ENCODE measurements around the gene CXCL16.

CXCL16 gene

DNA sequence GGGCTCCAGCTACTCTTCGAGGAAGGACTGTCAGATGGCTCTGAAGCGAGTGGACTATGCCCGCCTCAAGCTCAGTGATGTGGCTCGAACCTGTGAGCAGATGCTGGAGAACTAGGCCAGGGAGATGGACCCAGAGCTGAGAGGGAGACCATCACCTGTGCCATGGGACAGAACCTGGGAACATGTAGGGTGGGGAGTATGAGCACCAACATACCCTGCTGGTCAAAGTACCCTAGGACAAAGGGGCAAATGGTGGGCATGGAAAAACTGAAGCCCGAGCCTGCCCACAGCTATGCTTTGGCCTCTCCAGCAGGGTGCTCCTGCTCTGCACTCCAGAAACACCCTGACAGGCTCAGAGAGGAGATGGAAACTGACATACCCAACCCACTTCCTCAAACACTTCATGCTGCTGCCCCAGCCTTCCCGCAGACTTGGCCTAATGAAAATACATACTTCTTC is 6.6 kb downstream of the CXCL16 start:
- Histone ChIP-seq H3K4me3 (ENCODE audit: low read length) (no peak overlapping the region), H3K36me3 (ENCODE audit: control insufficient read depth, insufficient read depth, low read length) (peaks cover 3% of the 10 kb centered on the region), H3K9ac (ENCODE audit: low read length) (no peak overlapping the region), H3K27ac (ENCODE audit: low read depth, low read length) (no peak overlapping the region), H3K4me1 (ENCODE audit: control insufficient read depth, insufficient read depth, low read length) (no peaks in the 10 kb centered on the region), H3K27me3 (ENCODE audit: control insufficient read depth, insufficient read depth, low read length) (no peaks in the 10 kb centered on the region)

DNA sequence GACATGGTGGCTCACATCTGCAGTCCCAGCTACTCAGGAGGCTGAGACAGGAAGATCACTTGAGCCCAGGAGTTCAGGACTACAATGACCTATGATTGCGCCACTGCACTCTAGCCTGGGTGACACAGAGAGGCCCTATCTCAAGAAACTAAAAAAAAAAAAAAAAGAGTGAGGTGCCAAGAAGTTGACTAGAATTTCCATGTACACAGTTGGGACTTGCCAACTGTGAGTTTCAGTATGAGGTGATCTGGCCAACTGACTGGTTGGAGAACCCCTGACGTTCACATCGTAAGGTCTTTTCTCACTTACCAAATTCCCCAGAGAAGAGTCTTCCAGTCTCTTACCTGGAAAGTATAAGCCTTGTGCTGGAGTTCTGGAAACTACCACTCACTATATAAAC is 11.6 kb downstream of the CXCL16 start:
- H3K4me3 ChIP-seq (ENCODE audit: low read length), result no peak overlapping the region
- H3K36me3 ChIP-seq (ENCODE audit: control insufficient read depth, insufficient read depth, low read length), result no peaks in the 10 kb centered on the region
- no peaks in the 10 kb centered on the region for H3K4me1 ChIP-seq (ENCODE audit: control insufficient read depth, insufficient read depth, low read length)
- no peaks in the 10 kb centered on the region for H3K27me3 ChIP-seq (ENCODE audit: control insufficient read depth, insufficient read depth, low read length)
- H3K9ac ChIP-seq (ENCODE audit: low read length), result no peak overlapping the region
- no peak overlapping the region for H3K27ac ChIP-seq (ENCODE audit: low read depth, low read length)

DNA sequence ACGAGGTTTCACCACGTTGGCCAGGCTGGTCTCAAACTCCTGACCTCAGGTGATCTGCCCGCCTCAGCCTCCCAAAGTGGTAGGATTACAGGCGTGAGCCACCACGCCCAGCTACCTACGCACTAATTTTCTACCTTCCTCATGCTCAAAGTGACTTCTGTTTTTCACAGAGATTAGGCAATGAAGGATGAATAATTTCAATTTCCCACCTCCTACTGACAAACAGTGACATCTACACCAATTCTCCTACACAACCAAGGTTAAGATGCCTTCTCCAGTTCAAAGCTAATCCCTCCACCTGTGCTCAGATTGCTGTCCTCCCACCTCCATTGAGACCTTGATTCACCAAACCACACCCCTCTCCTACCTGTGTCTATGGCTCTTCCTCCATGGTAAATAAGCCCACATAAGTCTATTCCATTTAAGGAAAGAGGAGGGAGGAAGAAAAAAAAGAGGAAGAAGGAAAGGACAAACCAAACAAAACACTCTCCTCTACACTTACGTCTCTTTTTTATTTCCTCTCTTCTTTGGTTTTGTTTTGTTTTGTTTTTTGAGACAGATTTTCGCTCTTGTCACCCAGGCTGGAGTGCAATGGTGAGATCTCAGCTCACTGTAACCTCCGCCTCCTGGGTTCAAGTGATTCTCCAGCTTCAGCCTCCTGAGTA is 13.9 kb downstream of the CXCL16 start:
- no peak overlapping the region for H3K27ac ChIP-seq (ENCODE audit: low read depth, low read length)
- H3K9ac ChIP-seq (ENCODE audit: low read length), result no peak overlapping the region
- no peak overlapping the region for H3K4me3 ChIP-seq (ENCODE audit: low read length)
- no peaks in the 10 kb centered on the region for H3K27me3 ChIP-seq (ENCODE audit: control insufficient read depth, insufficient read depth, low read length)
- no peaks in the 10 kb centered on the region for H3K36me3 ChIP-seq (ENCODE audit: control insufficient read depth, insufficient read depth, low read length)
- H3K4me1 ChIP-seq (ENCODE audit: control insufficient read depth, insufficient read depth, low read length), result no peaks in the 10 kb centered on the region

DNA sequence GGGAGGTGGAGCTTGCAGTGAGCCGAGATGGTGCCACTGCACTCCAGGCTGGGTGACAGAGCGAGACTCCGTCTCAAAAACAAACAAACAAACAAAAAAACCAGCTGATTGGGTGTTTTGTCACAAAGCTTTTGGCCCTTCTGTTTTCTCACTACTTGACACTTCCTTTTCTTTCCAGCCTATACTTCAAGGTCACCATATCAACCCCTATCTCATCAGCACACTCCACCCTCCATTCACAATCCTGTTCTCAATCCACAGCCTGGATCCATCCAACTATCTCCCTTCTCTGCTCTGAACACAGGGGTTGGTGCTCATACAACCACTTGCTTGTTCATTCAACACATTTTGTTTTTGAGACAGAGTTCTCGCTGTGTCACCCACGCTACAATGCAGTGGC is 15.1 kb downstream of the CXCL16 start:
- Histone ChIP-seq H3K27ac (ENCODE audit: low read depth, low read length) (no peak overlapping the region), H3K36me3 (ENCODE audit: control insufficient read depth, insufficient read depth, low read length) (peaks cover 3% of the 10 kb centered on the region), H3K4me3 (ENCODE audit: low read length) (no peak overlapping the region), H3K27me3 (ENCODE audit: control insufficient read depth, insufficient read depth, low read length) (no peaks in the 10 kb centered on the region), H3K9ac (ENCODE audit: low read length) (no peak overlapping the region), H3K4me1 (ENCODE audit: control insufficient read depth, insufficient read depth, low read length) (no peaks in the 10 kb centered on the region)

DNA sequence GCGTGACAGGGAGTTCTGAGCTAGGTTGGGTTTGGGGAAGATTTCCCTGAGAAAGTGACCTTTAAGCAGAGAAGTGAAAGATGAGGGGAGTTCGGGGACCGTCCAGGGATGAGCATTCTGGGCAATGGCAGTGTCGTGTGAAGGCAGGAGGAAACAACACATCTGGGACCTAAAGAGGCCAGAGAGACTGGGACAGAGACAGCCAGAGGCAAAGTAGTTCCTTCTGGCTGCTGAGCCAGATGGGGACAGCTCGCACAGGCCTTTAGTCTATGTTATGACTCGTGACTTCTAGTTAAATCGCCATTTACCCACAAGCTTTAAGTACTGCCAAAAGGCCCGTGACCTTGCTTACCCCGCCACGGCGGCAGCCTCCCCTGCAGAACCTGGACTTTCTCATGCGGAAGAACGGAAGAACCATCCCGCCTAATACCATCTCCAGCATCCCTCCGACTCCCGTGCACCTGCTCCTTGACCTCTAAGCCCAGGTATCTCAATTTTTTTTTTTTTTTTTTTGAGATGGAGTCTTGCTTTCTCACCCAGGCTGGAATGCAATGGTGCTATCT is 17.0 kb downstream of the CXCL16 start:
- no peak overlapping the region for H3K9ac ChIP-seq (ENCODE audit: low read length)
- no peaks in the 10 kb centered on the region for H3K27me3 ChIP-seq (ENCODE audit: control insufficient read depth, insufficient read depth, low read length)
- no peak overlapping the region for H3K4me3 ChIP-seq (ENCODE audit: low read length)
- H3K27ac ChIP-seq (ENCODE audit: low read depth, low read length), result no peak overlapping the region
- no peaks in the 10 kb centered on the region for H3K4me1 ChIP-seq (ENCODE audit: control insufficient read depth, insufficient read depth, low read length)
- peaks cover 4% of the 10 kb centered on the region for H3K36me3 ChIP-seq (ENCODE audit: control insufficient read depth, insufficient read depth, low read length)

DNA sequence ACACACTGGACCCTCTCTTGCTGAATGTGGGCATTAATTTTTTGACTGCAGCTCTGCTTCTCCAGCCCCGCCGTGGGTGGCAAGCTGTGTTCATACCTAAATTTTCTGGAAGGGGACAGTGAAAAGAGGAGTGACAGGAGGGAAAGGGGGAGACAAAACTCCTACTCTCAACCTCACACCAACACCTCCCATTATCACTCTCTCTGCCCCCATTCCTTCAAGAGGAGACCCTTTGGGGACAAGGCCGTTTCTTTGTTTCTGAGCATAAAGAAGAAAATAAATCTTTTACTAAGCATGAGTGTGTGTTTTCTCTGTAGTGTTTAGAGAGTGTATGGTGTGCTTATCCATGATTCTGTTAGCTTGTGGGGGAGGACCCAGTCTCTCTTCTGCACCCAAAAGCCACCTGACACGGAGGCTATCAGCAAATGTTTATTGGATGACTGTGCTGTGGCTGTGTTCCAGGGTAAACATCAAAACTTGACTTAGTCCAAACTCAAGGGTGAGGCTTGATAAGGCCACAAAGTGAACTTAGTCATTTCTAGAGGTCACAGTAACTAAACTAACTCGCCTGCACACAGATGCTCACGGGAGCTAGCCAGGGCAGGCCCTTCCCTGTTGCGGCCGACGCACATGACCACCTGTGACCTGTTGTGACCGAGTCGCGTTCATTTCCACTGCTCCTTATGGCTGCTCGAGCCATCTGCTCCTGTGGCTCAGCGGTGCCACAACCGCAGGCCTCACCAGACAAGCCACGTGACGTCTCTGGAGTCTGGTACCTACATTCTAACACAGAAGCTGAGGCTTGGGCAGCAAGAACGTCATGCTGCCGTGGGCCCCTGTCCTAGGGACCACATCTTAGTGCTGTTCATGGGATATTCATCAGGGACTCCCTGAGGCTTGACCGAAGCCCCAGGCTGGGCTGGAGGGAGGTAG is 18.3 kb downstream of the CXCL16 start:
- Histone ChIP-seq H3K4me3 (ENCODE audit: low read length) (no peak overlapping the region), H3K9ac (ENCODE audit: low read length) (no peak overlapping the region), H3K36me3 (ENCODE audit: control insufficient read depth, insufficient read depth, low read length) (peaks cover 4% of the 10 kb centered on the region), H3K27ac (ENCODE audit: low read depth, low read length) (no peak overlapping the region), H3K4me1 (ENCODE audit: control insufficient read depth, insufficient read depth, low read length) (no peaks in the 10 kb centered on the region), H3K27me3 (ENCODE audit: control insufficient read depth, insufficient read depth, low read length) (no peaks in the 10 kb centered on the region)

DNA sequence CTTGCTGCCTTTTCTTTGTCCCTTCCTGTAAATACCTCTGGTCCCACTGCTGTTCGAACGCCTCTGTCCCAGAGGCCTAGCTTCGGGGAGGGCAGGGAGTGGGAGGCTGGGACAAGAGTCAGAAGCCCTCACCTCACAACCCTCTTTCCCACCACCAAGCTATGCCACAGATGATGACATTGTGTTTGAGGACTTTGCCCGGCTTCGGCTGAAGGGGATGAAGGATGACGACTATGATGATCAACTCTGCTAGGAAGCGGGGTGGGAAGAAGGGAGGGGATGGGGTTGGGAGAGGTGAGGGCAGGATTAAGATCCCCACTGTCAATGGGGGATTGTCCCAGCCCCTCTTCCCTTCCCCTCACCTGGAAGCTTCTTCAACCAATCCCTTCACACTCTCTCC is 18.9 kb downstream of the CXCL16 start:
- H3K4me1 ChIP-seq (ENCODE audit: control insufficient read depth, insufficient read depth, low read length), result no peaks in the 10 kb centered on the region
- no peak overlapping the region for H3K27ac ChIP-seq (ENCODE audit: low read depth, low read length)
- H3K9ac ChIP-seq (ENCODE audit: low read length), result no peak overlapping the region

DNA sequence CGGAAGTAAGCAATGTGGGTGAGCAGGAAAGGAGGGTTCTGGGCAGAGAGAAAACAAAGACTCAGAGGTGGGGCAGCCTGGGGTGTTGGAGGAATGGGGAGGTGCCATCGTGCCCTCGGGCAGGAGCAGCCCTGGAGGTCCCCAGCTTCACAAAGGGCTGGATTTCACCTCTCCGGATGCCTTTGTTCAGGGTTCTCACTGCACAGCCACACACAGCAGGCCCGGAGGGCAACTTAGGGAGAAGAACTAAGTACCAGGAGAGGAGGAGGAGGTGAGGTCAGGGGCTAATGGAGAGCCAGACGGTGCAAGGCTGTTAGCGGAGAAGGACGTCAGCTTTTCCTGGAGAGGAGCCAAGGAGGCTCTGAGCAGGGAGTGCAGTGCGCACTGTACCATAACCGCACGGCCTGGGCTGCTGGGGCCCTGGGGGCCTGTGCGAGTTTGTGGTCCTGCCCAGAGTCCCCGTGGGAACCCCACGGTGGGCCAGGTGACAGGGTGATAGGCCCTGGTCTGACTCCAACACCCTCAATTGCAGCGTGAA is 20.0 kb downstream of the CXCL16 start:
- Histone ChIP-seq H3K36me3 (ENCODE audit: control insufficient read depth, insufficient read depth, low read length) (peaks cover 4% of the 10 kb centered on the region), H3K4me1 (ENCODE audit: control insufficient read depth, insufficient read depth, low read length) (no peaks in the 10 kb centered on the region), H3K4me3 (ENCODE audit: low read length) (no peak overlapping the region), H3K27ac (ENCODE audit: low read depth, low read length) (no peak overlapping the region), H3K9ac (ENCODE audit: low read length) (no peak overlapping the region), H3K27me3 (ENCODE audit: control insufficient read depth, insufficient read depth, low read length) (no peaks in the 10 kb centered on the region)

More for the DNA sequence above, 18.9 kb downstream of the CXCL16 start:
- Histone ChIP-seq H3K36me3 (ENCODE audit: control insufficient read depth, insufficient read depth, low read length) (peaks cover 4% of the 10 kb centered on the region), H3K27me3 (ENCODE audit: control insufficient read depth, insufficient read depth, low read length) (no peaks in the 10 kb centered on the region), H3K4me3 (ENCODE audit: low read length) (no peak overlapping the region)

DNA sequence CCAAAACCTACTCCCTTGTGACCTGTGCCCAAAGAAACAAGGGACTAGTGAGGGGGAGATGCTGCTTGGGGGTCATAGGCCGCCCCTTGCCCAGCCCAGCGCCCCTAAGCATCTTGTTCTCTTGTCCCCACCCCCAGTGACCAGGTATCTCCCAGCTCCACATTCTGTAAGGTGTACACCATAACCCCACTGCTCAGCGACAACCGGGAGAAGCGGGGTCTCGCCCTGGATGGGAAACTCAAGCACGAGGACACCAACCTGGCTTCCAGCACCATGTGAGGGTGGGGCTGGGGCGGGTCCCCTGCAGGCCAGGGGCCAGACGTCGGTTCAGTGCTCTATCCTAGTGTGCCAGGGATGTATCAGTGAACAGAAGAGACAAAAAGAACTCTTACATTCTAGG is 20.6 kb downstream of the CXCL16 start:
- Histone ChIP-seq H3K4me3 (ENCODE audit: low read length) (no peak overlapping the region), H3K4me1 (ENCODE audit: control insufficient read depth, insufficient read depth, low read length) (no peaks in the 10 kb centered on the region), H3K27ac (ENCODE audit: low read depth, low read length) (no peak overlapping the region), H3K9ac (ENCODE audit: low read length) (no peak overlapping the region), H3K36me3 (ENCODE audit: control insufficient read depth, insufficient read depth, low read length) (peaks cover 4% of the 10 kb centered on the region), H3K27me3 (ENCODE audit: control insufficient read depth, insufficient read depth, low read length) (no peaks in the 10 kb centered on the region)

DNA sequence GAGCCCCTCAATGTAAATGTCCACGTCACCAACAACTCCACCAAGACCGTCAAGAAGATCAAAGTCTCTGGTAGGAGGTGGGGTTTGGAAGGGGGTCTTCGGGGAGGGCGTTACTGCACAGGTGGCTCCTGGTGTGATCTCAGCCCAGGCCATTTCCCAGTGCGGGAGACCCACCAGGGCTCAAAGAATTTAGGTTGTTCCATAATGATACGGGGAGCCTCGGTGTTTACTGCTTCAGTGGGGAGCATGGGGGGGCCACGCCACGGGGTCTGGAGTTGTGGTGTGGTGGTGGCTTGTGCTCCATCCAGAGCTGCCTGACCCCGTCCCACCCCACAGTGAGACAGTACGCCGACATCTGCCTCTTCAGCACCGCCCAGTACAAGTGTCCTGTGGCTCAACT is 21.5 kb downstream of the CXCL16 start:
- H3K4me1 ChIP-seq (ENCODE audit: control insufficient read depth, insufficient read depth, low read length), result no peaks in the 10 kb centered on the region
- peaks cover 4% of the 10 kb centered on the region for H3K36me3 ChIP-seq (ENCODE audit: control insufficient read depth, insufficient read depth, low read length)
- no peaks in the 10 kb centered on the region for H3K27me3 ChIP-seq (ENCODE audit: control insufficient read depth, insufficient read depth, low read length)
- H3K27ac ChIP-seq (ENCODE audit: low read depth, low read length), result no peak overlapping the region
- no peak overlapping the region for H3K4me3 ChIP-seq (ENCODE audit: low read length)
- no peak overlapping the region for H3K9ac ChIP-seq (ENCODE audit: low read length)

DNA sequence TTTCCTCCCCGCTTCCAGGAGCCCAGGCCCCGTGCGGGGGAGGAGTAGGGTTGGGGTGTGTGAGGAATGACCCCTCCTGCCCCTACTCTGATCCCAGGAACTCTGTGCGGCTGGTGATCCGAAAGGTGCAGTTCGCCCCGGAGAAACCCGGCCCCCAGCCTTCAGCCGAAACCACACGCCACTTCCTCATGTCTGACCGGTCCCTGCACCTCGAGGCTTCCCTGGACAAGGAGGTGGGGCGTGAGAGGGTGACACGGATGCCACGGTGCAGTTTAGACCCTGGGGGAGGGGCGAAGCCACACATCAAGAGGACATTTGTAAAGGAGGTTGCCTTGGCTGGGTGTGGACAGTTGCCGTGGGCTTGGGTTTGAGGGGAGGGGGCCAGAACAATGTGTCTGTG is 21.9 kb downstream of the CXCL16 start:
- no peak overlapping the region for H3K4me3 ChIP-seq (ENCODE audit: low read length)
- no peak overlapping the region for H3K27ac ChIP-seq (ENCODE audit: low read depth, low read length)
- H3K36me3 ChIP-seq (ENCODE audit: control insufficient read depth, insufficient read depth, low read length), result peaks cover 4% of the 10 kb centered on the region
- no peaks in the 10 kb centered on the region for H3K27me3 ChIP-seq (ENCODE audit: control insufficient read depth, insufficient read depth, low read length)
- H3K4me1 ChIP-seq (ENCODE audit: control insufficient read depth, insufficient read depth, low read length), result no peaks in the 10 kb centered on the region
- H3K9ac ChIP-seq (ENCODE audit: low read length), result no peak overlapping the region

DNA sequence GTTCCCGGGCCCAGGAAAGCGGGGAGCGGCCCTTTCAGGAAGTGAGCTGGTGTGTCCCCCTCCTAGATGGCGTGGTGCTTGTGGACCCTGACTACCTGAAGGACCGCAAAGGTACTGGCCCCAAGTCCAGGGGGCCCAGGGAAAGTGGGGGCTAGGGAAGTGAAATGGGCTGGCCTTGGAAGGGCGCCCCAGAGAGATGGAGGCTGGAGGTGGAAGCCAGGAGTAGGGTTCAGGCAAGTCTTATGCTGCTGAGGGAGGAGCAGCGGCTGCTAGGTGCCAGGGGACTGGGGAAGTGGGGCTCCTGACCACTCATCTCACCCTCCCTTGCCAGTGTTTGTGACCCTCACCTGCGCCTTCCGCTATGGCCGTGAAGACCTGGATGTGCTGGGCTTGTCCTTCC is 23.6 kb downstream of the CXCL16 start:
- no peak overlapping the region for H3K27ac ChIP-seq (ENCODE audit: low read depth, low read length)
- no peak overlapping the region for H3K4me3 ChIP-seq (ENCODE audit: low read length)
- H3K9ac ChIP-seq (ENCODE audit: low read length), result no peak overlapping the region
- H3K27me3 ChIP-seq (ENCODE audit: control insufficient read depth, insufficient read depth, low read length), result no peaks in the 10 kb centered on the region
- H3K36me3 ChIP-seq (ENCODE audit: control insufficient read depth, insufficient read depth, low read length), result peaks cover 4% of the 10 kb centered on the region
- H3K4me1 ChIP-seq (ENCODE audit: control insufficient read depth, insufficient read depth, low read length), result peaks cover 2% of the 10 kb centered on the region

Measured in rectal smooth muscle tissue (tissue), 1 donor.